HPDE6-E6E7 (cell line): ENCODE measurements around the gene STARD3NL.

ENCODE experiments used
- DNase-seq: peaks from one replicate; pipeline ENCODE4 v3.0.0; 2011; ENCODE audit warnings: missing footprints; ENCODE audit errors: extremely low spot score

The STARD3NL gene

GRCh38 chr7:38182450-38182849 lies 4.4 kb downstream of the STARD3NL start:
- DNase-seq: no peak

- DNase-seq: no peak
Observed at GRCh38 chr7:38185395-38186307, 7.6 kb downstream of the STARD3NL start.

- DNase-seq: peak; percentile 23
Observed at GRCh38 chr7:38186593-38187314, 8.7 kb downstream of the STARD3NL start.

- no peak for DNase-seq
Observed at GRCh38 chr7:38187794-38188440, 9.9 kb downstream of the STARD3NL start.

GRCh38 chr7:38189231-38189938 lies 11.3 kb downstream of the STARD3NL start:
- DNase-seq: no peak

- no peak for DNase-seq
Observed at GRCh38 chr7:38190011-38190410, 12.0 kb downstream of the STARD3NL start.

- no peak for DNase-seq
Observed at GRCh38 chr7:38191791-38192190, 13.7 kb downstream of the STARD3NL start.

- no peak for DNase-seq
Observed at GRCh38 chr7:38192327-38192726, 14.3 kb downstream of the STARD3NL start.

- DNase-seq: no peak
Observed at GRCh38 chr7:38195804-38196595, 18.0 kb downstream of the STARD3NL start.

- no peak for DNase-seq
Observed at GRCh38 chr7:38198366-38198765, 20.3 kb downstream of the STARD3NL start.

GRCh38 chr7:38199154-38199553 lies 21.1 kb downstream of the STARD3NL start:
- DNase-seq: no peak

GRCh38 chr7:38199782-38200181 lies 21.7 kb downstream of the STARD3NL start:
- no peak for DNase-seq

GRCh38 chr7:38206071-38206470 lies 28.0 kb downstream of the STARD3NL start:
- DNase-seq: no peak

- DNase-seq: no peak
Observed at GRCh38 chr7:38207843-38208242, 29.8 kb downstream of the STARD3NL start.

- no peak for DNase-seq
Observed at GRCh38 chr7:38211486-38211885, 33.4 kb downstream of the STARD3NL start.

GRCh38 chr7:38211940-38212339 lies 33.9 kb downstream of the STARD3NL start:
- no peak for DNase-seq

- no peak for DNase-seq
Observed at GRCh38 chr7:38215115-38215514, 37.1 kb downstream of the STARD3NL start.

GRCh38 chr7:38215735-38216670 lies 38.0 kb downstream of the STARD3NL start:
- DNase-seq: peak; percentile 71

- no peak for DNase-seq
Observed at GRCh38 chr7:38217672-38218071, 39.6 kb downstream of the STARD3NL start.

GRCh38 chr7:38220452-38220851 lies 42.4 kb downstream of the STARD3NL start:
- no peak for DNase-seq
